HUDEP-2 (cell line): ENCODE measurements around the gene GRB10.
"Not testable (repeated sequence)": the region's sequence is repeated elsewhere in the genome, so short reads cannot be mapped to it uniquely, and the experiment has no call there.

ENCODE experiments used
- DNase-seq, 76 experiments: peaks; one replicate each; lab custom pipeline; 2025; ENCODE audit not compliant: unreplicated experiment in 76 of 76; lab: John Stamatoyannopoulos, UW

Gene GRB10

DNA sequence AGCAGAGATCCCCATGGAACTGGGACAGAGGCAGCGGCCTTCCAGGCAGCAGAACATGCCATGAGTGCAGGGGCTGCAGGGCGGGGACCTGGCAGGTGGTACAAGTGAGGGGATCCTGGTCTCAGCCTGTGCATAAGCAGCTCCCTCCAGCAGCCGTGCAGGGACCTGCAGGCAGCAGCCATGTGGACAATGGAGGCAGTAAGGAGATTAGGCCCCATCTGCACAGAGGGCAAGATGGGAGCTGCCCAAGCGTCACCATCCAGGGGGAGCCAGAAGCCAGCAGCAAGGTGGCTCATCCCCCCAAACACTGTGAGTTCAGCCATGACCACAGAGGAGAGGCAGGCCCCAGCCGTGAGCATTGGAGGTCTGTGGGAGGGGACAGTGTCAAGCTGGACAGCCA, 220.6 kb downstream of the GRB10 start:
- no peak for DNase-seq

DNA sequence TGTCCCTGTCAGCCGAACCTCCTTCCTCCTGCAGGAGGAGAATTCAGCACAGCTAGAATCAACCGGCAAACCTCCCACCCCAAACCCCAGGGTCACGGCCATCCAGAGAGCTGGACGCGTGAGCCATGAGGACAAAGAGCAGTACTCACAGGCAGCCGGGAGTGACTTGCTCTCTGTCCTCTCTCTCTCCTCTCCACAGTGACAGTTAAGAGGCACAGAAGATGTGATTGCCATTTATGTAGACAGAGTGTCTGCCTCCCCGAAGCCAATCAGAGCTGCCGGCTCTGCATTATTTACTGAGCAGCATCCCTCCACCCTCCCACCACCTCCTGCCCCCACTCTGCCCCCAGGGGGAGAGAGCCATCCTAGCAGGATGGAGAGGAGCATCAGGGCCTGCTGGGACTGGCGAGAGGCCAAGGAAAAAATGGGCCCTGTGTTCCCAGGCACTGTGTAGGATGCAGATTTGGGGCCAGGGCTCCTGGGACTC, 221.8 kb downstream of the GRB10 start:
- DNase-seq, result no peak

DNA sequence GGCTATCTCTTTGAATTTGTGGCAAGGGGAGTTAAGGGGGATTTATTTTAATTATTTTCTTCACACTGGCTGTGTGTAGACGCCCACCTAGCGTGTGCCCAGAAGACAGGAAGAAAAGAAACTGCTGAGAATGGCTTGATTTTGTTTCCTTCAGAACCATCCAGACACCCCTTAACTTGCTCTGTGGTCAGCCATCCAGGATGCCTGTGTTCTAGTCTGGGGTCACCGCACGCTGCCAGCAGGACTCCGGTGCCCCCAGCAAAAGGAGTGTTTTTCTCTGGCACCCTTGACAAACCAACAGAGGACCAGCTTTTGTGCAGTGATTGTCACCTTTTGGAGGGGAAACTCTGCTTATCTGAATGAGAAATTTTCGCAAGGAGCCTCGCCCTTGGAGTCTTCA, 222.8 kb downstream of the GRB10 start:
- no peak for DNase-seq

DNA sequence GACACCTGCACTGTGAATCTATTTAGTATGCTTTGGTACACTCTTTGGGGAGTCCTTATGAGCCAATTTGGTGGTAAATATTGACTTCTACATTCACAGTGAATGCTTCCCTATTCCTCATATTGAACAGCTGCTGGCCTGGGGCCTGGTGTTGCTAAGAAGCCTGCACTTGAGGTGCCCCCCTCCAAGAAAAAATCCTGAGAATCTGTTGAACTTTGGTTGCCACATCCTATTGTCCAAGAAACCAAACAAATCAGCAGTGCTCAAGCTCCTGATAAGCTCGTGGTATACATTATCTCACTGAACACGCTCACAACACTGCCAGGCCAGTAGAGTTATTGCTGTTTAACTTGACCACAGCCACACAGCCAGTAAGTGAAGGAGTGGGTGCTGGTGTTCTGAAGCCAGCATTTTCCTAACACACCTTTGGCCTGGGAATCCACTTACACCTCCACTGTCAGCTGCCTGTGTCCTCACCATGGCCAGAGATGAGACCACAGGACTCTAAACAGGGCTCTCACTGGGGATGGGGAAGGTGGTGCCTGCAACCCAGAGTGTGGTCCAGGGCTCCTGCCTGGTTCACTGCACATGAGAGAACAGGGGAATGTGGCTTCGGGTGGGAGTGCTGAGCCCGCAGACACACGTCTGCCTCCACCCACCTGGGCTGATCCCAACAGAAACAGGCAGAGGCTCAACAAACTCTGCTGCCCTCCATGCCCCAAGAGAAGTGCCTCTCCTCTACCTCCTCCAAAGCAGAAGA, 224.2 kb downstream of the GRB10 start:
- peak in 16 of 76 experiments; percentile 1 to 33 (median 10) for DNase-seq

DNA sequence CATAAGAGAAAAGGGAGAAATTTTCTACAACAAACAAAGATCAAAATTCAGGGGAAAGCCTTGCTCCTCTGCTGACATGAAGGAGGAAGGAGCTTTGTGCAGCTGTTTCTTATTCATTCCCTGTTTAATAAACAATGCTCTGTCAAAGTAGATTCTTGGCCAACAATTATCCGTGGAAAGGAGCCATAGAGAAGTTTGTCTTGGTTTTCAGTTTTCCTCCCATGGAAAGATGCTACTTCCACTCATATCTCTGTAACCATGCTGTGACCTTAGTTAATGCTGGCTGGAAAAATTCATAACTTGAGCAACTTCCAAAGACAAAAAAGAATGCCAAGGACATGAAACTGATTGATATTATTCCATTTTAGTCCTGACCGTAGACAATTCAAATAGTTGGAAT, 225.6 kb downstream of the GRB10 start:
- DNase-seq, result no peak

DNA sequence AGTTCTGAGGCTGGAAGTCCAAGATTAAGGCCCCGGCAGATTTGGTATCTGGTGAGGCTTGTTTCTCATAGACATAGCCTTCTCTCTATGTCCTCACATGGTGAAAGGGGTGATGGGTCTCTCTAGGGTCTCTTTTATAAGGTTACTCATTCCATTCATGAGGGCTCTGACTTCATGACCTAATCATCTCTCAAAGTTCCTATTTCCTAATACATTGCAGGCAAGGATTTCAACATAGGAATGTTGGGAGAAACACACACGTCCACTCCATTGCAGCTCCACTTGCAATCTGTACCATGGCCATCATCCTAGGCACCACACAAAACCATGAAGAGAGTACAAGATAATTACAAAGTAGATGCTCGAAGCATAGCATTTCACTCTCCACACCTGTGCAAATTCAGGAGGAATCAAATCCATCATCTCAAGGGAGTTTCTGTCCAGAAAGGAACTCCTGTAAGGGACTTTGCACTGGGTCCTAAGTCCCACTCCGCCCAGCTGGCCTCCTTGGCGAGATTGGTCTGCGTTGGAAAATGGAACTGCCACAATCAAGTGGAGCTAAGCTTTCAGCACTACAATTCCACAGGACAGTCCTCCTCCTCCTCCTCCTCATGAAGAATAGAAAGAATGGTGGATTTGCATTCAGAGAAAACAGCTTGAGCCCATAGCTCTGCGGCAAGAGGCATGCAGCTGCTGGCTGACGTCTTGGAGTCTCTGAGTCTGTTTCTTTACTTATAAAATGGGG, 226.3 kb downstream of the GRB10 start:
- no peak for DNase-seq

DNA sequence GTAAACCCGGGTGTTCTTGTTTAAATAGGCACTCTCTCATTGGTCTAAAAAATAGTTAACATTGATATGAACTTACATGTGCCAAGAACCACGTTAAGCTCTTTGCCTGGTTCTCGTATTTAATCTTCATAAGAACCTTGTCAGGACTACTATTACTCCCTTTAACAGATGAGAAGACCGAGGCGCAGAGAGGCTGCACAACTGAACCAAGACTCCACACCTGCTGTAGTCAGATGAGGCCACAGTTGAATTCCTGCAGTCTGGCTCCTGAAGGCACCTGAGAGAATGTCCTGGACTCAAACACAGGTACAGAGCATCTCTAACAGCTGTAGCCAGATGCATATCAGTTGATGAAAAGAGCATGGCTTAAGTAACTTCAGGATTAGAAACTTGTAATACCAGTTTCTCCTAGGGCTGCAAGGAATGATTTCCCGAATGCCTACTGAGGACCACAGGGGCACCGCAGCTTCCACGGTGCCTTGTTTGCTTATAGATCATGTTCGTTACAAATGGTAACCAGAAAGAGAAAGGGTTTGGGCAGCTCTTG, 227.0 kb downstream of the GRB10 start:
- no peak for DNase-seq

DNA sequence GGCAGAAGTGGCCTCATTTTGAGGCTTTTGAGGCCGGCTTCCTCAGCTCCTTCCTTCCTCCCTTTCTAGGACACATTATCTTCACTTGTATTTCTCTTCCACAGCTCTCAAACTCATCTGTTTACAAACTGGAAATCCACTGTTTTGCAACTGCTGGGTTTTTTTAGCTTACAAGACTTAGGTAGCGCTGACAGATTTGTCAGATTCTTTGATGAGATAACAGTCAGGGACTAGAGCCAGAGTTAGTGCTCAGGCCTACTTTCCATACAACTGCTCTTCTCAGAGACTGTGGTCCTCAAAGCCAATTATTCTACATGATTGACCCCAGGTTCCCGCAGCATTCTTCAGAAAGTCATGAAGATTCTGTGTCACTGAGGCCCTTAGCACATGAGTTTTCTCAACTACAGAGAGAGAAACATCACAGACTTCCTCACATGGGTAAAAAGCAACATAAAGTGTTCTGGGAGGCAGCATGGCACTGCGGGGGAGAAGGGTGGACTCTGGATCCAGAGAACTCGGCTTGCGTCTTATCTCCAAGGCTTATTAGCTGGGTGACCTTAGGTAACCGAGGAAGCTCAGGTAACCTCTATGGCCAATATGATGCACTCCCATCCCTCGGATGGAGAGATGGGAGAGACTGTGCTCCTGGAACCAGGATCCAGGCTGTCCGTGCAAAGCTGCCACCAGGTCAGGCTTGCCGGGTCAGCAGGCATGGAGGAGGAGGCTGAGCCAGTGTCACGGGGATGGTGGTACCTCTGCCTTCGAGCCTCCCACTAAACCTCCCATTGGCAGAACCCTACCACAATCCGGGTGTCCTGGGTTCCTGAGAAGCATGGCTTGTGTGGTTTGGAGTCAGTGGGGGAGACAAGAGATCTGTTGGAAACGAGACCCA, 228.0 kb downstream of the GRB10 start:
- no peak for DNase-seq

DNA sequence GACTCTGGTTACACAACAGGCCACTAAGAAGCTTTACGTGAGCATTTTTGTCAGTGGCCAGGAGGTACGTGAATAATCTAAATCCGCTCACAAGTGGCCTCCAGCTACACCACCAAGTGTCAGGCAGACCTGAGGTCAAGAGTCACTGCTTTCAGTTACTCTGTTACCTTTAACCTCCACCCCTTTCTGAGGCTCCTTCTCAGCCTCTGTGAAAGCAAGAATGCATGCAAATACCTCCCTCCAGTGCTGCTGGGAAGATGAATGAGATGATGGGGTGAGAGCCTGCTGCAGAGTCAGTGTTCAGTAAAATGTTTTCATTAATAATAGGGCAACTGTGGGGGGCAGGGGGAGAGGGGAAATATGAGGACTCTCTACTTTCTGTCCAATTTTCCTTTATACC, 228.7 kb downstream of the GRB10 start:
- no peak for DNase-seq

DNA sequence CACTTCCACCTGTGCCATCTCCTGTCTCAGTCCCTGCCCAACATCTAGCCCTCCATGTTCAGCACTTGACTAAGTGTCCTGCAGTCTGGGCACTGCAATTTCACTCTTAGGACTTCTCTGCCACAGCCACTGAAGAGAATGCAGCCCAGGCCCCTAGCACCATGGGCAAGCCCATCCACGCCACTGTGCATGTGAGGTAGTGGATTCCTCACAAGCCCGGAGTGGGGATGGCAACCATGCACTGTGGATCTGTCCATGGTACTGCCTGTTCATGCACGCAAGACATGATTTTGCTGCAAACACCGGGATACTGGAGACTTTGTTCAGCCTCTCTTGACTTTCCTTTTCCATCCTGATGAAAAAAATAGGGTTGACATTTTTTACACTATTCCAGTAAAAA, 229.8 kb downstream of the GRB10 start:
- peak in 9 of 76 experiments; percentile 2 to 23 (median 6) for DNase-seq

DNA sequence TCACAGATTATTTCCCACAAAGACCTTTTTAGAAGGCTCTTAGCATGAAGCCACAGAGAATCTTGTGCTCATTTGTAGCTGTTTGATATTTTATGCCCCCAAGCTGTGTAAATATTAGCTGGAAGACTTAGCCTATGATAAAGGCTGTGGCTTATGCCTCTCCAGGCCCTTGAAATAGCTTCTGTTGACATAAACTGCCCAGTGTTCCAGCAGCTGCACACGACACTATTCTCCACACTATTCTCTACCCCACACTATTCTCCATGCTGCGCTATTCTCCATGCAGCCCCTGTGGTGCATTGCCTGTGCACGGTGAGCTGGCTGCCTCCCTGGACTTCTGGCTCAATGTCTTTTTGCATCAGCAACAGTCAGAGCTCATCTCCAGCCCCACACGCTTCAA, 230.6 kb downstream of the GRB10 start:
- DNase-seq, result no peak

DNA sequence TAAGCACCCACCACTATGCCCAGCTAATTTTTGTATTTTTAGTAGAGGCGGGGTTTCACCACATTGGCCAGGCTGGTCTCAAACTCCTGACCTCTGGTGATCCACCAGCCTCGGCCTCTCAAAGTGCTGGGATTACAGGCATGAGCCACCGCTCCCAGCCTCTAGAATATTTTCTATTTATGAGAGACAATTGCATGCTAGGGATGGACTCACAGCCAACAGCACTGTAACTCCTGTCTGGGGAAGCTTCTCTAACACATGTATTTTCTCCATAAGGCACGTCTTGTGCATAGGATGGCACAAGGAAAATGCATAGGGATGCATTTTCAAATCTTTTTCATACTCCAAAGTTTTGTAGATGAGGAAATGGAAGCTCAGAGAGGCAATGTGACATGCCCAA, 237.1 kb downstream of the GRB10 start:
- not testable (repeated sequence) for DNase-seq

DNA sequence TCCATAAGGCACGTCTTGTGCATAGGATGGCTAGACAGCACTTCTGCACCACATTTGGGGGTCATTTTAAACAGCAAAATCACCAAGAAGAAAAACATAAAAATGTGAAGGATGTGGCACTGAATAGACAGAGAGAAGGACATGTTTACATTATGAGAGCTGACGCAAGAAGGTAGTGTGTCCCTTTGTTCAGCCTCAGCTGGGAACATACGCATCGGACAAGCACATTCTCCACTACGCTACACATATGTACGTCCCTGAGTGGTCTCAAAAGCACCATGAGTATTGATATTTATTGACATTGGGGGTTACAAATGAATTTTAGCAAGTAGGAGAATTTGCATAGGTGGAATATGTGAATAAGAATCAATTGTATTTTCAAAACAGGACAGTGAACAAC, 237.7 kb downstream of the GRB10 start:
- no peak for DNase-seq

DNA sequence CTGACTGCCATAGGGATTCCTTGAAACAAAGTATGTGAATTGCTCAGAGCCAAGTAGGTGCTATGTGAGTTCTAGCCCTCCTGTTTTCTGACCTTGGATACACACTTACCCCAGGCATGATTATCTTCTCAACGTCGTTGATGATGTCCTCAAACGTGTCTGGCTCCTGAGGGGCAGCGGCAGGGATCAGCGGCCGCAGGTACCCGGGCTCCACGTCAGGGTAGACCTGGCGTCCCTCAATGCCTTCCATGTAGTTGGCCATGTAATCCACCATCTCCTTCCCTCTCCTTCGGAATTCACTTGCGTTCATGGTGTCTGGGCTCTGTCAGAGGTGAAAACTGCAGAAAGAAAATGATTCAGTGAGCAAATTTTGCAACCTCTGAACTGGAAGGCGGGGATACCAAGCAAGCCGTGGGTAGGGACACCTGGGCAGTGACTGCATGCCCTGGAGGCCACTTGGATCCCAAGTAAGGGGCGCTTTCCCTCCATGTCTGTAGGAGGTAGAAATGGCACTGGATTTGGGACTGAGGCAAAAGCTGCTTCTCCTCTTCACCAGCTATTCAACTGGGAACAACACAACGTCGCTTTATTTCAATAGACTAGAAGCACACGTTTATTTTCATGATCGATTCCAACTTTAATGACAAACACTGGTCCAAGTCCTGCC, 238.8 kb downstream of the GRB10 start:
- no peak for DNase-seq

DNA sequence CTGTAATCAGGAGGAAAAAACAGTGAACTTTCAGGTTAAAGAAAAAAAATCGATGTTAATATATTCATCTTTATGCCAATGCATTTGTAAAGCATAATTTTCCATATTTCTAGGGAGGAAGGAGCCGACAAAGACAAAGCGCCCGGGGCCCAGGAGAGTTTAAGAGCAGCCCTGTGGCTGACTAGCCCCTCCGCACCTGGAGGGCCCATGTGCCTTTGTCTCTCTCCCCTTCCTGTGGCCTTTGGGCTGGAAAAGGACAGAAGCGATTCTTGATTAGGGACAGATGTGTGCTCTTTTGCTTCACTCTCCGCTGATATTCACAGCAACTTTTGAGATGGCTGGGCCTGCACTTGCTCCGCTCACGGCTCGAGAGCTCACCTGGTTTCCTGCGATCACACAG, 240.6 kb downstream of the GRB10 start:
- DNase-seq, result no peak

DNA sequence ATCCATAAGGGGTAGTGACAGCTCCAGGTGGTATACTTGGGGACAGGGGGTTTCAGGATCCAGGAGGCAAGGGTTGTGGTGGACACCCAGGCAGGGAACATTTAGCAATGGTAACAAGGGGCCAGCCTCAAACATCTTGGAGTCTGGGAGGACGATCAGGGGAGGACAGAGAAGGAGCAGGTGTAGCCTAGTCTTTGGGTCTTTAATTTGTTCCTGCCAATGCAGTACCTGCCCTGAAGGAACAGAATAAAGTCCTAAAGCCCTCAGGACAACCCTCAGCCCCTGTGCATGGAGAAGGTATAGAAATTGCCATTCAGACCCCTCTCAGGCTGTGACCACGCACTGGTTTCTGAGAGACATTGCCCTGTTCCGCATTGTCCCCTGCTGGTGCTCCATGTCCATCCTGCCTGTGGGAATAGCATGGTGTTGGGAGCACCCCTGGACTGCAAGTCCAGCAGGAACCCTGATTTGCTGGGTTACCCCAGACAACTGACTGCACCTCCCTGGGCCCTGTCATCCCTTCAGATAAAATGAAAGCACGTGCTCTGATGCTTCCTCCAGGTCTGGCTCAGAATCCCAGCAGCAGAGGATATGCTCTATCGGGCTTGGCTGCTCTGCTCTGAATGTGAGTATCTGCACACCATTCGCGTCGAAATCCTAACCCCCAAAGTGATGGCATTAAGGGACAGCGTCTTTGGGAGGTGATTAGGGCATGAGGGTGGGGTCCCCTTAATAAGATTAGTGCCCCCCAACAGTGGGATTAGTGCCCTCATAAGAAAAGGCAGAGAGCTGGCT, 241.7 kb downstream of the GRB10 start:
- no peak for DNase-seq
